GM18498 (cell line): ENCODE data around the gene ADGRV1.
A peak's percentile ranks its signal among the peaks of the same experiment; 100 is the strongest.

ENCODE experiments used
- ATAC-seq: cut with Tn5 transposase; IDR thresholded peaks from one replicate; pipeline ENCODE4 v1.9.1; 2021; ENCODE audit warnings: mild to moderate bottlenecking, moderate library complexity; ENCODE audit not compliant: unreplicated experiment

Gene ADGRV1, protein sequence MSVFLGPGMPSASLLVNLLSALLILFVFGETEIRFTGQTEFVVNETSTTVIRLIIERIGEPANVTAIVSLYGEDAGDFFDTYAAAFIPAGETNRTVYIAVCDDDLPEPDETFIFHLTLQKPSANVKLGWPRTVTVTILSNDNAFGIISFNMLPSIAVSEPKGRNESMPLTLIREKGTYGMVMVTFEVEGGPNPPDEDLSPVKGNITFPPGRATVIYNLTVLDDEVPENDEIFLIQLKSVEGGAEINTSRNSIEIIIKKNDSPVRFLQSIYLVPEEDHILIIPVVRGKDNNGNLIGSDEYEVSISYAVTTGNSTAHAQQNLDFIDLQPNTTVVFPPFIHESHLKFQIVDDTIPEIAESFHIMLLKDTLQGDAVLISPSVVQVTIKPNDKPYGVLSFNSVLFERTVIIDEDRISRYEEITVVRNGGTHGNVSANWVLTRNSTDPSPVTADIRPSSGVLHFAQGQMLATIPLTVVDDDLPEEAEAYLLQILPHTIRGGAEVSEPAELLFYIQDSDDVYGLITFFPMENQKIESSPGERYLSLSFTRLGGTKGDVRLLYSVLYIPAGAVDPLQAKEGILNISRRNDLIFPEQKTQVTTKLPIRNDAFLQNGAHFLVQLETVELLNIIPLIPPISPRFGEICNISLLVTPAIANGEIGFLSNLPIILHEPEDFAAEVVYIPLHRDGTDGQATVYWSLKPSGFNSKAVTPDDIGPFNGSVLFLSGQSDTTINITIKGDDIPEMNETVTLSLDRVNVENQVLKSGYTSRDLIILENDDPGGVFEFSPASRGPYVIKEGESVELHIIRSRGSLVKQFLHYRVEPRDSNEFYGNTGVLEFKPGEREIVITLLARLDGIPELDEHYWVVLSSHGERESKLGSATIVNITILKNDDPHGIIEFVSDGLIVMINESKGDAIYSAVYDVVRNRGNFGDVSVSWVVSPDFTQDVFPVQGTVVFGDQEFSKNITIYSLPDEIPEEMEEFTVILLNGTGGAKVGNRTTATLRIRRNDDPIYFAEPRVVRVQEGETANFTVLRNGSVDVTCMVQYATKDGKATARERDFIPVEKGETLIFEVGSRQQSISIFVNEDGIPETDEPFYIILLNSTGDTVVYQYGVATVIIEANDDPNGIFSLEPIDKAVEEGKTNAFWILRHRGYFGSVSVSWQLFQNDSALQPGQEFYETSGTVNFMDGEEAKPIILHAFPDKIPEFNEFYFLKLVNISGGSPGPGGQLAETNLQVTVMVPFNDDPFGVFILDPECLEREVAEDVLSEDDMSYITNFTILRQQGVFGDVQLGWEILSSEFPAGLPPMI (N-terminal part only)

DNA sequence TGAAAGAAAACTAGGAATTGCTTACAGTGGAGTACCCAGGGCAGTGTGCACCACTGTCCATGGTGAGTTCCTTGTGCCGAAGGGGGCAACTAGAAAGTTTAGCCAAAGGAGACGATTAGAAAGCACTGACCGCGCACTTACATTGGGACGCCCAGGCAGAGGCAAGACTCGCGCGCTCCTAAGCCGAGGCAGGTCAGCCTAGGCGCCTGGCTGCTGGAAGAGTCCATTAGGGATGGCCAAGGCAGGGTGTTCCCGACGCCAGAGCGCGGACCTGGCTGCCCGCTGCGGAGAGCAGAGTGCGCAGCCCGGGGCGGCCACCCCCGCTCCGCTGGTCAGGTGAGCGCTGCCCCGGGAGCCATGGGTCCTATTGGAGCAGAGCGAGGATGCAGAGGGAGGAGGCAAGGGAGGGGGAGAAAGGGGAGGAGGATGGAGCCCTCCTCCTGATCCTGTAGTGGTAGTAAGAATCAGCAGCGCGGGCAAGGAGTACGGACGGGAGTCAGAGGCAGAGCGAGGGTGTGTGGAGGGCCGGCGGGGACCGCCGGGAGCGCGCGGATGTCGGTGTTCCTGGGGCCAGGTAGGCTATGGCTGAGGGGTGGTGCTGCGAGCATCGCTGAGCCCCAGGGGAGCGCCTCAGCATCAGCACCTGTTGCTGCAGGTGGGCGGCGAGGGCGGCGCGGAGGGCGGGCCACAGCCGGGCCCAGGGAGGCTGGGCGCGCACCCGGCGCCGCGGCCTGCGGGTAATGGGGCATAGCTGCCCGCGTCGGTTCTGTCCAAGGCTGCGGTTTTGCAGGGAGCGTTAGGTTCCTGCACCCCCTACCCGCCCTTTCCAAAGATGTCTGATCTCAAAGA, at the start of gene ADGRV1:
ADGRV1 (plus strand) TSS at position 454 of the 849 bp plus-strand sequence; CDS start at position 553, 99 bp downstream.
- peak; percentile 40 for ATAC-seq

DNA sequence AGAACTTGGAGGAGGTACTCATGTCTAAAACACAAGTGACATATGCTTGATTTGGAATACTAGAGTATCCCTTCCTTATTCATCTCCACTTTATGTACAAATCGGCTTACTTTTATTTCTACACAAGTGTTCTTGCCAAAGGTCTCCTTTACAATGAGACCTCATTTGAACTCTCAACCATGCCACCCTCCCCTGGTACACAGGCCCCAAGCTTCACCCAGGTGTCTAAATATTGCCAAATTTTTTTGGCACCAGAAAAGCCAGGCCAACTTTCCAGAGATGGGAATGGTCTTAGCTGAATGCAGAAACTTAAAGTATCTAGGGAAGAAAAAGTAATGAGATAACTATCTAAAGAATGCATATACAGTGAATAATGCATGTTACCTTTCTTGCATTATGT, 48.2 kb upstream of the ADGRV1 start:
- ATAC-seq: no peak

DNA sequence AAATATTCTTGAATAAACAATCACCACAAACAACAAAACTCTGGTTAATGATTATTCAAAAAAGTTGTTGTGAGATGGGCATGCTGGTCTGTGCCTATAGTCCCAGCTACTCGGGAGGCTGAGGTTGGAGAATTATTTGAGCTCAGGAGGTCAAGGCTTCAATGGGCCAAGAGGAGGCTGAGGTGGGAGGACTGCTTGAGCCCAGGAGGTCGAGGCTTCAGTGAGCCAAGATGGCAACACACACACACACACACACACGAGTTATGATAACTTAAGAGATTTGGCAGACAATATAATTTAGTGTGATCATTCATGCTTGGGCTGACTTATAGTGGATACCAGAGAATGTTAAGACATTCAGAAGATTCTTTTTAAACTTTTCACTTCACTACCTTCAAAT, 44.1 kb upstream of the ADGRV1 start:
- ATAC-seq: no peak

DNA sequence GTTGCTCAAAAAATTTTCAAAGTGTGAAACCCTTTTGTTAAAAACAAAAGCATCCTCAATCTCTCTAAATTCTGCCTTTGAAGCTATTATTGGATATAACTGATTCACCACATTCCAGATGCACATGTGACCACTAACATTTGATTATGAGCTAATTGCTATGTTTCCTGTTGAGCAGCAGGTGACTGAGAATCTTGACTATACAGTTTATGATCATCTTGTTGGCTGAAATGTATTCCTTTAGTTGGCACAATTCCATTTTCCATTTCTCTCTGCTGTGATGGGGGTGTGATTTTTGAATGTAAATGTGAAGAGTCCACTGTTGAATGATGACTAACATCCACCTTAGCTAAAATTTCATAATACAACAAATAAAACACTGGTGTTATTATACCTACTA, 39.9 kb upstream of the ADGRV1 start:
- no peak for ATAC-seq

DNA sequence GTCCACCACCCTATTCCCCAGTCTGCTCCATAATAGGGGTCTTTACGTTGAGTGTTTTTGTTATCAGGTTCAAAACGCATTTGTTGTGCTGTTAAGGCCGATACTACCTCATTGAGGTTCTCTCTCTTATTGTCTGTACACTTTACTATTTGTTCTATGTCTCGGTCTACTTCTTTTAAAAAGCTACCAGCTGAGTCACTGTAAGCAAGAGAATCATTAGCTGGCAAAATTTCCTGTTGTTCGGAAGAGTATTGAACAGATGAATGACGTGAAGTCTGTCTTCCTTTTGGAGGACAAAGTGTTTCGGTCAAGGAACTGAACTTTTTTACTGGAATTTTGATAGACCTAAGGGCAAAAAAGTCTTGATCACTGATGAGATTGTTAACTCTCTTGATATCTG, 39.5 kb upstream of the ADGRV1 start:
- no peak for ATAC-seq

DNA sequence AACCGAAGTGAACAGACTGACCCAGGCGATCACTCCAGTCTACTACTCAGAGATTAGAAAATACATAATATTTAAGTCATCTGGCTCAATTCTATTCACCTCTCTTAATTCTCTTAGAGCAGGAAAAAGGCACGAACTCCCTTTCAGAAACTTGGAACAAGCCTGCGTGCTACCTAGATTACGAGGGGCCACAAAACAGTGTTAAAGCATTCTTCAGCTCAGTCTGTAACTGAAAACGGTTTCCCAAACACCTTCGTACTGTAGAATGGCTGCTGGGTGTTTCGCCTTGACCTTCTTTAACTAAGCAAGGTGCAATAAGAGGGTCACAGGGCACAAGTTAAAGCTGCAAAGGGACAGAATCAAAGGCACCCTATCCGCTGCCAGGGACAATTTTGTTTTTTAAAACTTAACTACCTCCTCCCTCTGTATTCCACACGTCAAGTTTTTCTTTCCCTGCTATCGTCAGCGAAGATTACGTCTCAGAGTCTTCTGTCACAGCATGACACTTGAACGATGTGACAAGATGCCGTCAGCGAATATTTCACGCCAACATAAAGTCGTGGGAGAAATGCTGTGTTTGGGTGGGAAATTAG, 29.9 kb upstream of the ADGRV1 start:
- peak; percentile 1 for ATAC-seq

DNA sequence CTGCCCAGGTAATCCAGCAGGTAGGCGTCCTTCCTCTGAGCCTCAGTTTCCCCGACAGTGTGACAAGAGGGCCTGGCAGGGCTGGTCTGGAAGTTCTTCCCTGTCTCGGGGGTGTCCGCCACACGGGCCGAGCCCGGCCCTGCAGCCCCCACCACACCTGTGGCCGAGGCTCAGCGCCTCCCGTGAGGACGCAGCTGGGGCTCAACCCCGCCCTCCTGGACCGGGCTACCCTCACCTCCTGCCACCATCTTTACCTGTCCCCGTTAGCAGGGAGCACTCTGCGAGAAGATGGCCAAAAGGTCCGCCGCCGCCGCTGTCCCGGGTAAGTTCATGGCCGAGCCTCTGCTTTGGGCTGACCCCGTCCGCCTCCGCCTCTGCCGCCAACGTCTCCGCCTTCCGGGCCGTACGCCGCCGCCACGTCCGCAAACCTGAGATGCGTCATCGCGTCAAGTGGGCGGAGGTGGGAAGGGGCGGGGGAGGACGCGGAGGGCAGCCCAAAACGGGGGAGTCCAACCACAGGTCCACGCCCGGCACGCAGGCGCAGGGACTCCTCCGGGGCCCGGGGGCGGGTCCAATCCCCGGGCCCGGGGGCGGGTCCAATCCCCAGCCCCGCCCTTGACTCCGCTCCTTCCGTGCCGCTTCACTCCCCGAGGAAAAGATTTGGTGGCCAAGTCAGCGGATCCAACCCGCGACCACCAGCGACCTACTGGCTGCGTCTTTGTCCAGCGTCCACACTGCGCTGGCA, 29.2 kb upstream of the ADGRV1 start, which contains the start of gene LYSMD3:
LYSMD3 (minus strand) TSS at position 391 of the 745 bp plus-strand sequence. CDS start 4,295 bp downstream, outside the sequence.
- ATAC-seq: peak; percentile 94

DNA sequence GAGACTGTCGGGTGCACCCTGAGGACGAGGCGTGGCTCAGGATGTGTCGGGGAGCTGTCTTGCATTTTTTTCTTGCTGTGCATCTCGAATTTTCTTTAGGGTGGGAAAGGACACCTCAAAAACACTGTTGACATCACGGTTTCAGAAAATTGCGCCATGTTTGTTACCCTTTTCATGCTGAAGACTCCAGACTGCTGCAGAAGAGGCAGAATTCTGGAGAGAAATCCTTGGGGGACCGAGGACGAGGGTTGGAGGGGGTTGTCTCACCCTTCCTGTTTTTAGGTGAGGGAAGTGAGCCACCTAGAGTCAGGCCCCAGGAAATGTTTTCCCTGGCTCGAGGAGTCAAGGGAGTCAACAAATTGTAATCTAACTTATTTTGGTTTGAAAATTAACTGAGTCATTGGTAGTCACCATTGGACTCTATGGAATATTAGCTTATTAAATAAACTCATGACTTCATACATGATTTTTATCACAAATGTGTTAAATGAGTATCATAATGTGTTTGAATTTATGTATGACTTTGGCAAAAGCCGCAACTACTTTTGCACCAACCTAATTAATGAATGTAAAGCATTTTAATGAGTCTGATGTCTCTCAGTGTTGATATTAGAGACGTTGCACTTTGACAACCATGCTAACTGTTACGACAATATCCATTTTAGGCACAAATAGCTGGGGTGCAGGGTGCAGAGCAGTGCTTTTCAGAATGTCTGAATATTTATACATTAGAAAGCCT, 28.5 kb upstream of the ADGRV1 start:
- peak; percentile 46 for ATAC-seq

DNA sequence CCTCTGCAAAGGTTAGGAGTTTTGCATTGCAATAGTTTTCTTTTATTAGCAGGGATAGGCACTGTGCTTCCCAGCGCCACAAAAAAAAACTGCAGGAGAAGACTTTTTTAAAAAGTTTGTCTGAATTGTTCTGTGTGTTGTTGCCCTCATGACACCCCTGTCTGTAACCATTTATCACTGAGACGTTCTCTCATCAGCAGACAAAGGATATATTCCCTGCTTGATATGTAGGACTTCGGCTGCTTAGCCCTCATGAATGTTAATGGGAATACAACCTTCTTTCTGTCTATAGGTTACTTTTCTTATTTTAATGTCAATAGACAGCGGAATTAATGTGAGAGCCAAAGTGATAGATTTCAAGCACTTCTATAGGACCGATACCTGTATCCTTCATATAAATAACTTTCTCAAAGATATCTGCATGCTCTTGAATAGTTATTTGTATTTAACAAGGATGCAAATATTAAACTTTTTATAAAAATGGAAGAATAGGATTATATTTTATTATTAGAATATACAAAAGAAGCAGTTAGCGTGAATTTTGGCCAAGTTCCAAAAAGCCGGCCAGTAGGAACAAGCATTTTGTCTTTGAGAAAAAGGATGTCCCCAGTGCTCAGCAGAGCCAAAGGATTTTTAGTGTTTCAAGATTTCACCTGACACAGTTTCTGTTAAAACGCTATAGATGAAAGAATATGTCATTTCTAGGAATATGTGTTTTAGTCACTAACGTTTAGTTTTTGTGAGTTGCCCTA, 27.7 kb upstream of the ADGRV1 start:
- ATAC-seq: no peak

DNA sequence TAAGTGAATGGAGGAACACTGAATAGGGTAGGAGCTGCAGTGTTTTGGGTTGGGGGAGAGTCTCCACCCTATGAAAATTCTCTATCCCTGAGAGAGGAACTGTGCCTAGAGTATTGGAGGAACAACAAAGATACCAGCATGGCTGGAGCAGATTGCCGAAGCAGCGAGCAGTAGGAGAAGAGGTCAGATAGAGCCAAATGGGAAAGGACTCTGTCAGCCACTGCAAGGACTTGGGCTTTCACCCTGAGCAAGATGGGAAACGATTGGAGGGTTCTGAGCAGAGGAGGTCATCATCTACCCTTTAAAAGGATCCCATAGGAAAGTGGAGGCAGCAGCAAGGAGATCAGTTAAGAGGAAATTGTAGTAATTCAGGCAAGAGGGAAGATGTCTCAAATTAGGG, 24.8 kb upstream of the ADGRV1 start:
- no peak for ATAC-seq

DNA sequence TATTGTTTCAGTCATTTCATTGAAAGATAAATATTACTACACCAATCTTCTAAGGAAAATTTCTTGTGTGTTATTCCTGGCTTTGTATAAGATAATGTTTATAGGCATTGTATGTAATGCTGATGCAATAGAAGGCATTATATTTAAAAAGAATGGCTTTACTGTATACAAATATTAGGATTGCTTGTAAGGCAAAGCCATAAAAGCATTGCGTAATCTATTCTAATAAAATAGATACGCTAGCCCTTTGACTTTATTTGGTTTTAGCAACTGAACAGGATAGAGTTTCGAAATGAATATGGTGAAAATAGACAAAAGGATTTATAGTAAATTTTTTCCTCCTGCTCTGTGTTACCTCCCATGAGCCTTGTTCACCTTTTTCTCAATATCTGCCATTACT, 23.7 kb upstream of the ADGRV1 start:
- no peak for ATAC-seq

DNA sequence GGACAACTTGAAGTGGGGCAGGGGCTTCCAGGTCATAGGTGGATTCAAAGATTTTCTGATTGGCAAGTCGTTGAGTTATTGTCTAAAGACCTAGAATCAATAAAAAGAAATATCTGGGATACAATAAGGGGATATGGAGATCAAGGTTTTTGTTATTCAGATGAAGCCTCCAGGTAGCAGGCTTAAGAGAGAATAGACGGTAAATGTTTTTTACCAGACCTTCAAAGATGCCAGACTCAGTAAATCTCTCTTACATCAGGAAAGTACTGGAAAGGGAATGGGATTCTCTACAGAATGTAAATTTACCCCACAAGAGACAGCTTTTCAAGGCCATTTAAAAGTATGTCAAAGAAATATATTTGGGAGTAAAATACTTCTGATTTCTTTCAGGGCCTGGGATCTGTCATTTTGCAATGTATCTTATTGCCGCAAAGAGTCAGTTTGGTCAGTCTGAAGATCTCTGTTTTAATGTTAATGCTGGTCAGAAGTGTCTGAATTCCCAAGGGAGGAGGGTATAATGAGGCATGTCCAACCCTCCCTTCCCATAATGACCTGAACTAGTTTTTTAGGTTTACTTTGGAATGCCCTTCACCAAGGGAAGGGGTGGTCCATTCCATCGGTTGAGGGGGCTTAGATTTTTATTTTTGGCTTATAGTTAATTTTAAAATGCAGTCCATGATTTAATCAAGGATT, 15.6 kb upstream of the ADGRV1 start:
- no peak for ATAC-seq

DNA sequence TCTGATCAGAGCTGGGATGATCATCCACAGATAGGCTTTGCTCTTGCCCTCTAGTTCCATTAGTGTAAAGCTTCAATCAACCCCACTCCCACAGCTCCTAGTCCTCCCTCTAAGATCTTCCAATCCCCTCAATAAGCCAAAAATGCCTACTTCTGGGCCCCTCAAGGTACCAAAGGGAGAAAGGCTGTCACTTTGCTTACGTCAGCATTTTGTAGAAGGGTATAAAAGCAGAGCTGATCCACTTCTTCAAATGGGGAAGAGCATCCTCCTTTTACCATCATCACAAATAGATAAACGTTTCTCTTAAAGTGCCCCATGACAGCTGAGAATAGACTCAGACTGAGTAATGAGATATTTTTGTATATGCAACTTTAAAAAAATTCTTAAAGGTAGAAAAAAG, 13.1 kb upstream of the ADGRV1 start:
- no peak for ATAC-seq

DNA sequence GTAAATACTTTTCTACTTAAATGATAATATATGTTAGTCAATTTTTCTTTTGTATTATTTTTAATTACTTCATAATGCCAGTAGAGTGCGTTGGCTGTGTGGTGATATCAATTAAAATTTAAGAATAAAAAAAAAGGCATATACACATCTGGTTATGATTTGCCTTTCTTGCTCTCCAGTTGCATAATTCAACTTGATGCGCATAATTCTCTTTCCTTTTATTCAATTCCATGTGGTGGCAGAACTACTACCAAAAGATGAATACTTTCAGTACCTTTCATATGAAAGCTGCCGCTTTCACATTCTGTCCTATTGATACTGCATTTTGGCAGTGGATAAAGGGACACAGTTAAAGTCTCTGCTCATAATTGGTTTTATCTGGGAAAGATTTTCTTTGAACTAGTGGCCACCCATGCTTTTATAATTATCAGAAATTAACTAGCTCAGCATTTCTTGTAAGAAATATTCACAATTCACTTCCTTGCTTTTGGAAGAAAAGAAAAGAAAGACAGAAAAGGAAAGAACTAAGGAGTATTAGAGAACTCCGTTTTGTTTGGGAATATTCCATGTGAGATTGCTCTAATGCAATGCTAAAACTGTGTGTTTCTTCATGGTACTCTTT, 12.3 kb upstream of the ADGRV1 start:
- no peak for ATAC-seq

DNA sequence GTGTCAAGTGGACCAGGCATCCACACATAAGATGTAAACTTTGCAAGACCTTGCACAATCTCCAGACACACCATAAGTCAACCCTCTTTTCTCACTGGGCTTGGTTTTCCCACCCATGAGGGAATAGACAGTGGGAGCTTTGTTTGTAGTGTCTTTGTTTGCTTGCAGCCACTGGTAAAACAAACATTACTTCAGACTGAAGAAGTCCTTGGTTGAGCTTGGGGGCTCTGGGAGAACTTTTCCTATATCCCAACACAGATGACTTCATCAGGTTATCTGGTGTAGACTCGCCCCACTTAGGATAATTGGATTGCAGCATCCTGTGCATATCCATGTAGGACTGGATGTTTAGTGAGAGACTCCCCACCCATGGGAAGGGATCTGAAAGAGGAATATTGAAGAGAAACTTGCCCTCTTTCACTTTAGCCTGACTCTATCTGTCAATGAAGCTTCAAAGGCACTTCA, 11.5 kb upstream of the ADGRV1 start:
- no peak for ATAC-seq

DNA sequence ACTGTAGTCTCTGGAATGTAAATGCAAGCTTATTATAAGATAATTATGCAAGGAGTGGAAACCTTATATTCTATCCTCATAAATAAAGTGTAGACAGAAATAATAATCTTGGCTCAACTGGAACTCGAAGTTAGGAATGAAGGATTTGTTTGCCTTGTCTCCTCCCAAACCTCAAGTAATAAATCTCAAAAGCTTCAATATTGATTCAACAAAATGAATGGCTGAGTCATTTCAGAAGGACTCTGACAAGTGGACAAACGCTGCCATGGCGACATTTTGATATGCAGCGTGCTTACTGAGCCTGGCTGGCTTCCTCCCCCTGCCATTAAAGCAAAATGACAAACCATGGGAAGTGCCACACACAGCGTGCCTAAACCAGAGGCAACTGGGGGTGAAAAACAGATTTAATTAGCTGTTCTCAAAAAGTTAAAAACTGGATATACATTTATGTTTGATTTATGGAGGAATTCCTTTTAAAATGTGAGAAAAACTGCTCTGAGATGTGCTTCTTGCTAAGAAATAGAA, 10.5 kb upstream of the ADGRV1 start:
- no peak for ATAC-seq
